A549 (cell line): ENCODE results near the gene TMEM163.

Source experiments
- EHF ChIP-seq: fragments of 250-450 bp; sonication (Bioruptor Pico); IDR thresholded peaks from 2 replicates; pipeline ENCODE4 v1.5.0; 2020; ENCODE audit warnings: mild to moderate bottlenecking
- EP300 ChIP-seq, 2 experiments: fragments of >200 bp; sonication (Bioruptor Twin); formaldehyde crosslinking; IDR thresholded peaks; 2 replicates in 1 of 2; 3 replicates in 1 of 2; pipeline ENCODE4 v1.6.1; 2016 to 2017
- ESRRA ChIP-seq: fragments of 150-350 bp; IDR thresholded peaks from 2 replicates; pipeline ENCODE4 v1.6.1; 2014; ENCODE audit warnings: mild to moderate bottlenecking, low read length, borderline replicate concordance
- GATA3 ChIP-seq: IDR thresholded peaks from 2 replicates; pipeline ENCODE4 v1.6.1; 2012; ENCODE audit warnings: borderline replicate concordance
- MAX ChIP-seq: IDR thresholded peaks from 2 replicates; pipeline ENCODE4 v1.6.1; 2012
- POLR2A ChIP-seq: IDR thresholded peaks from 2 replicates; pipeline ENCODE4 v1.6.1; 2012; ENCODE audit warnings: mild to moderate bottlenecking, low read length
- REST ChIP-seq: fragments of 200-600 bp; sonication (generic); IDR thresholded peaks from 2 replicates; pipeline ENCODE4 v1.6.1; 2016; ENCODE audit warnings: antibody characterized with exemption, mild to moderate bottlenecking, moderate library complexity
- TP53 ChIP-seq: fragments of 250-450 bp; sonication (Bioruptor Pico); IDR thresholded peaks from 2 replicates; pipeline ENCODE4 v1.5.0; 2021; ENCODE audit warnings: mild to moderate bottlenecking, moderate library complexity

- TF ChIP-seq REST: no peak
- TF ChIP-seq EHF (CRISPR knock-in tag): no peak
- no peak for TF ChIP-seq EP300 (IDR thresholded peaks at IDR 0.05)
- TF ChIP-seq GATA3: no peak
- TF ChIP-seq POLR2A: no peak
- TF ChIP-seq ESRRA: no peak
- no peak for TF ChIP-seq MAX
- TF ChIP-seq TP53: no peak
Observed at GRCh38 chr2:134449157-134449556, 269.6 kb downstream of the TMEM163 start.
